Measurements from ENCODE around the gene MDGA2.

Gene MDGA2

DNA sequence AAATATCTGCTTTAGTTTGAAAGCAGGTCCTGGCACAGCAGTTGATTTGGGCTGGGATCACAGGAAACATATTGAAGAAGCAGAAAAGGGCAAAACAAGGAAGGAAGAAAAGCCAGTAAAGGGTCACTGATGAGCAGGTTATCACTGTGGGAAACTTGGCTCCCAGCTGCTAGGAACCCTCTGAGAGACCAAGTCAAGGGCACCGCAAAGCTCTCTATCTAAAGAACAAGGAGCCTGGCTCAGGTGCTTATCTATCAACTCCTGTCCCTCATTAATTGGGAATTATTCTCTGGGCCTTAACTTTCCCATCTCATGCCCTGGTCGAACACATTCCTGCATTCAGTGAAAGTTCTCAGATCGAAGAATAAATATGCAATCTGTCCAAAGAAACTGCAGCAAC, 572.9 kb downstream of the MDGA2 start:
- H3K4me1 Mint-ChIP-seq = no peaks in the 10 kb centered on the region
- no peaks in the 10 kb centered on the region for H3K27me3 Mint-ChIP-seq
- H3K4me3 Mint-ChIP-seq = no peak overlapping the region
- ATAC-seq (replicated peaks; ENCODE audit: extremely low read depth, poor library complexity, severe bottlenecking) (no peak), DNase-seq (ENCODE audit: low spot score in 2 of 2) (no peak)
- no peak overlapping the region for H3K27ac Mint-ChIP-seq (ENCODE audit: low read depth)
- H3K36me3 Mint-ChIP-seq (ENCODE audit: insufficient read depth) = no peaks in the 10 kb centered on the region
- H3K9me3 Mint-ChIP-seq = peaks cover 6% of the 10 kb centered on the region

DNA sequence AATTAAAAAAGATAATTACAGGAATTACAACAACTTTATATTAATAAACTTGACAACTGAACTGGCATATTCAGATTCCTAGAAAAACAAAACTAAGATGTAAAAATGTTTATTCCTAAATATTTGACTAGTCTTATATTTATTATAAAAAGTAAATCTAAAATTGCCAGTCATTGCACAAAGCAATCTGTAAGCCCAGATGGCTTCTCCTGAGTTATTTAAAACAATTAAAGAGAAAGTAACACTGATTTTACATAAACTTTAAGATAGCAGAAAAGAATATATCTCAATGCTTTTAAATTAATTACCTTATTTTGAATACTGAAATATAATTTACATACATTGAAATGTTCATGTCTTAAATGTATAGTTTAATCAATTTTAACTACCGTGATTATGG, 589.7 kb downstream of the MDGA2 start:
- Mint-ChIP-seq H3K27me3 (no peaks in the 10 kb centered on the region), H3K36me3 (ENCODE audit: insufficient read depth) (no peaks in the 10 kb centered on the region), H3K4me1 (no peaks in the 10 kb centered on the region), H3K4me3 (no peak overlapping the region), H3K9me3 (peaks cover 3% of the 10 kb centered on the region), H3K27ac (ENCODE audit: low read depth) (no peak overlapping the region)
- DNase-seq (ENCODE audit: low spot score in 2 of 2) = no peak
- ATAC-seq (replicated peaks; ENCODE audit: extremely low read depth, poor library complexity, severe bottlenecking) = no peak

DNA sequence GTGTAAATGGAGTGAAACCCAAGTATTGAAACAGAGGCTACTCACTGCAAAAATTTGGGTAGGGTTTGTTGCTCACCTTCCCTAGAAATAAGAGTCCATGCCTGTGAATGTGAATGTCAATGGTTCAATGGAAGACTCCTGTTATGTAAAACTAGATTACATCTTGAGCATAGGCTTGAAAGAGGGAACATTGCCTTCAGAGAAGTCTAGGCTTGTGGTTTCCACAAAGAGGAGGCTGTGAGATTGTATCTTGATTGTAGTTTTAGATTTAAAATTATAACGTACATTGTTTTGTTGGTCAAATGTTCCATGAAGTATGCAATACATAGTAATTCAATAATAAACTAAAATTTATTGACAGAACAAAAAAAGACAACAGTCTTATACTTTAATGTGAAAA, 610.1 kb downstream of the MDGA2 start:
- H3K4me1 Mint-ChIP-seq = no peaks in the 10 kb centered on the region
- H3K27ac Mint-ChIP-seq (ENCODE audit: low read depth) = no peak overlapping the region
- ATAC-seq (replicated peaks; ENCODE audit: extremely low read depth, poor library complexity, severe bottlenecking) (no peak), DNase-seq (ENCODE audit: low spot score in 2 of 2) (no peak)
- no peak overlapping the region for H3K4me3 Mint-ChIP-seq
- H3K27me3 Mint-ChIP-seq = no peaks in the 10 kb centered on the region
- peaks cover 18% of the 10 kb centered on the region for H3K9me3 Mint-ChIP-seq
- no peaks in the 10 kb centered on the region for H3K36me3 Mint-ChIP-seq (ENCODE audit: insufficient read depth)

GRCh38 chr14:47060050-47060449, 615.4 kb downstream of the MDGA2 start:
- no peaks in the 10 kb centered on the region for H3K4me1 Mint-ChIP-seq
- no peak overlapping the region for H3K4me3 Mint-ChIP-seq
- H3K27me3 Mint-ChIP-seq = no peaks in the 10 kb centered on the region
- peaks cover 15% of the 10 kb centered on the region for H3K9me3 Mint-ChIP-seq
- H3K27ac Mint-ChIP-seq (ENCODE audit: low read depth) = no peak overlapping the region
- H3K36me3 Mint-ChIP-seq (ENCODE audit: insufficient read depth) = no peaks in the 10 kb centered on the region
- DNase-seq (ENCODE audit: low spot score in 2 of 2) = no peak
- ATAC-seq (replicated peaks; ENCODE audit: extremely low read depth, poor library complexity, severe bottlenecking) = no peak

DNA sequence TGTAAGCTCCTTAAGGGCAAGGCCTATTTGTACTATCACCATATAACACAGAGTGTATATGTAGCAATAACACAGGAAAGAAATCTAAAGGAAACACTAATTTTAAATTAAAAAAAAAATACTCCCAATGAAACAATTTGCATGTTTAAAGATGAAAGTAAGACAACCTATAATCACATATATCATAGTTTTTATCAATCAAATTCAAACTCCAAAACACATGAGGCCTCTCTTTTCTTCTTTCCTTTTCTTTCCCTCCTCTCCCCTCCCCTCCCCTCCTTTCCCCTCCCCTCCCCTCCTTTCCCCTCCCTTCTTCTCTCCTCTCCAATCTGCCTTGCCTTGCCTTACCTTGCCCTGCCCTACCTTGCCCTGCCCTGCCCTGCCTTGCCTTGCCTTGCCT, 618.0 kb downstream of the MDGA2 start:
- Mint-ChIP-seq H3K9me3 (peaks cover 26% of the 10 kb centered on the region), H3K27me3 (no peaks in the 10 kb centered on the region), H3K4me3 (no peak overlapping the region), H3K27ac (ENCODE audit: low read depth) (no peak overlapping the region), H3K4me1 (no peaks in the 10 kb centered on the region), H3K36me3 (ENCODE audit: insufficient read depth) (no peaks in the 10 kb centered on the region)
- ATAC-seq (replicated peaks; ENCODE audit: extremely low read depth, poor library complexity, severe bottlenecking) (no peak), DNase-seq (ENCODE audit: low spot score in 2 of 2) (no peak)

DNA sequence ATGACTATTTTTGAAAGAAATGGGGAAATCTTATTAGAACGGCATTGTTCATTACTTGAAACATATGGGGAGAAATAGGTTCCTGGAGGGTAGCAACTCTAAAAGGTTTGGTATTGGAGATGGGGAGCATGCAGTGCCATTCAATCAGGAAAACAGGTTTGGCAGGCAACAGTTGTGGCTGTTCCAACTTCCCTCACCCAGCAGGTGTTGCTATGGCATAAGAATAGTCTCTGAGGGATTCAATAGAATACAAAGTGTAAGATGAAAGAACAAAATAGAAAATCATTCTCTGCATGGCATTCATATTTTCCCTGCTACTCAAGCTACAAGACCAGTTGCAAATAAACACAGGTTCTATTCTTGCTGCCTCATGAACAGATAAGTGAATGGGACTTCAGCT, 630.6 kb downstream of the MDGA2 start:
- no peak overlapping the region for H3K4me3 Mint-ChIP-seq
- no peaks in the 10 kb centered on the region for H3K27me3 Mint-ChIP-seq

DNA sequence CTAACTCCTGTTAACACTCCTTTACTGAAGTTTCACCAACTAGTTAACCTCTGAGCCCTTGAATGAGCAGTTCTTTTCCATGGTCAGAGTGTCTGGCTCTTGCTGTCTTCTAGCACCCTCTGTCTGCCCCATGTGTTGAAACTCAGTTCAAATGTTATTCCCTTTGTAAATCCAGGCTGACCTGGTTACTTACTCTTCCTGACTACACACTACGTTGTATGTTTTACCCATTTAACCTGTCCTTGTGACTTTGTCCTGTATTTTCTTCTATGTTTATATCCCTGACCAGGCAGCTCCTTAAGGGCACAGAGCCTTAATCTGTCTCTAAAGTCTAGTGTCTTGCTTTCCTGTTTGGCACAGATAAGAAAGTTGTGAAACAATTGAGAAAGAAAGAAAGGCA, 634.9 kb downstream of the MDGA2 start:
- no peaks in the 10 kb centered on the region for H3K4me1 Mint-ChIP-seq
- H3K27ac Mint-ChIP-seq (ENCODE audit: low read depth) = no peak overlapping the region
- H3K9me3 Mint-ChIP-seq = peaks cover 6% of the 10 kb centered on the region
- no peaks in the 10 kb centered on the region for H3K27me3 Mint-ChIP-seq
- no peaks in the 10 kb centered on the region for H3K36me3 Mint-ChIP-seq (ENCODE audit: insufficient read depth)
- DNase-seq (ENCODE audit: low spot score in 2 of 2) (no peak), ATAC-seq (replicated peaks; ENCODE audit: extremely low read depth, poor library complexity, severe bottlenecking) (no peak)
- no peak overlapping the region for H3K4me3 Mint-ChIP-seq

More for the DNA sequence above, 630.6 kb downstream of the MDGA2 start:
- Mint-ChIP-seq H3K9me3 (peaks cover 6% of the 10 kb centered on the region), H3K27ac (ENCODE audit: low read depth) (no peak overlapping the region), H3K36me3 (ENCODE audit: insufficient read depth) (no peaks in the 10 kb centered on the region), H3K4me1 (no peaks in the 10 kb centered on the region)
- DNase-seq (ENCODE audit: low spot score in 2 of 2) (no peak), ATAC-seq (replicated peaks; ENCODE audit: extremely low read depth, poor library complexity, severe bottlenecking) (no peak)

GRCh38 chr14:47039336-47039735, 636.1 kb downstream of the MDGA2 start:
- ATAC-seq (replicated peaks; ENCODE audit: extremely low read depth, poor library complexity, severe bottlenecking) (no peak), DNase-seq (ENCODE audit: low spot score in 2 of 2) (no peak)
- Mint-ChIP-seq H3K4me3 (no peak overlapping the region), H3K27ac (ENCODE audit: low read depth) (no peak overlapping the region), H3K4me1 (no peaks in the 10 kb centered on the region), H3K9me3 (peaks cover 6% of the 10 kb centered on the region), H3K36me3 (ENCODE audit: insufficient read depth) (no peaks in the 10 kb centered on the region), H3K27me3 (no peaks in the 10 kb centered on the region)

DNA sequence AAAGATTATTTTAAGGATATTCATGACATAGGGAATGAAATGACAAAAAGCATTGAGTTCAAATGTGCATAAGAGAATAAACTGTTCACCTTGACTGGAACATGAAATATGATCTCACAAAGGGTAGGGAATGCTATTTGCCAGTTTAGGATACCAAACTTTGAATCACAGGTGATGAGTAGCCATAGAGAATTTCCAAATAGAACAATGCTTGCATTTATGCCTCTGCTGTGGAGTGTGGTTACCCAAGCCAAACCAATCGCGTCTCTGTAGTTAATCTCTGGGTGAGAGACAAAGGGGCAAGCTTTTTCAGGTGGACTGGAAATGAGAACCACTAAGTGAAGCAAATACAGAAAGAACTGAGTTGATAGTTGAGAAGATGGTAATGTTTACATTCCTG, 652.7 kb downstream of the MDGA2 start:
- Mint-ChIP-seq H3K36me3 (ENCODE audit: insufficient read depth) (no peaks in the 10 kb centered on the region), H3K4me3 (no peak overlapping the region), H3K27ac (ENCODE audit: low read depth) (no peak overlapping the region), H3K4me1 (no peaks in the 10 kb centered on the region), H3K27me3 (no peaks in the 10 kb centered on the region), H3K9me3 (peaks cover 16% of the 10 kb centered on the region)
- DNase-seq (ENCODE audit: low spot score in 2 of 2) (no peak), ATAC-seq (replicated peaks; ENCODE audit: extremely low read depth, poor library complexity, severe bottlenecking) (no peak)

GRCh38 chr14:47020500-47020899, 654.9 kb downstream of the MDGA2 start:
- Mint-ChIP-seq H3K4me1 (no peaks in the 10 kb centered on the region), H3K27ac (ENCODE audit: low read depth) (no peak overlapping the region), H3K4me3 (no peak overlapping the region), H3K27me3 (no peaks in the 10 kb centered on the region), H3K36me3 (ENCODE audit: insufficient read depth) (no peaks in the 10 kb centered on the region), H3K9me3 (peaks cover 17% of the 10 kb centered on the region)
- no peak for DNase-seq (ENCODE audit: low spot score in 2 of 2)
- no peak for ATAC-seq (replicated peaks; ENCODE audit: extremely low read depth, poor library complexity, severe bottlenecking)

- ATAC-seq (replicated peaks; ENCODE audit: extremely low read depth, poor library complexity, severe bottlenecking) (no peak), DNase-seq (ENCODE audit: low spot score in 2 of 2) (no peak)
- no peak overlapping the region for H3K4me3 Mint-ChIP-seq
- H3K27me3 Mint-ChIP-seq = no peaks in the 10 kb centered on the region
- H3K27ac Mint-ChIP-seq (ENCODE audit: low read depth) = no peak overlapping the region
- H3K36me3 Mint-ChIP-seq (ENCODE audit: insufficient read depth) = no peaks in the 10 kb centered on the region
- H3K9me3 Mint-ChIP-seq = peaks cover 12% of the 10 kb centered on the region
- no peaks in the 10 kb centered on the region for H3K4me1 Mint-ChIP-seq
These were observed 662.7 kb downstream of the MDGA2 start for GRCh38 chr14:47012533-47013280.

- DNase-seq (ENCODE audit: low spot score in 2 of 2) = no peak
- Mint-ChIP-seq H3K27me3 (no peaks in the 10 kb centered on the region), H3K36me3 (ENCODE audit: insufficient read depth) (no peaks in the 10 kb centered on the region), H3K4me3 (no peak overlapping the region), H3K27ac (ENCODE audit: low read depth) (no peak overlapping the region), H3K9me3 (peaks cover 2% of the 10 kb centered on the region), H3K4me1 (no peaks in the 10 kb centered on the region)
- no peak for ATAC-seq (replicated peaks; ENCODE audit: extremely low read depth, poor library complexity, severe bottlenecking)
These were observed 665.8 kb downstream of the MDGA2 start for GRCh38 chr14:47009615-47010014.

GRCh38 chr14:47008732-47009131, 666.7 kb downstream of the MDGA2 start:
- no peaks in the 10 kb centered on the region for H3K4me1 Mint-ChIP-seq

More at GRCh38 chr14:47008732-47009131, 666.7 kb downstream of the MDGA2 start:
- Mint-ChIP-seq H3K4me3 (no peak overlapping the region), H3K27ac (ENCODE audit: low read depth) (no peak overlapping the region), H3K36me3 (ENCODE audit: insufficient read depth) (no peaks in the 10 kb centered on the region), H3K9me3 (no peaks in the 10 kb centered on the region), H3K27me3 (no peaks in the 10 kb centered on the region)
- ATAC-seq (replicated peaks; ENCODE audit: extremely low read depth, poor library complexity, severe bottlenecking) (no peak), DNase-seq (ENCODE audit: low spot score in 2 of 2) (no peak)

Measured in central memory CD8-positive, alpha-beta T cell (primary cell).